ENCODE measurements around the gene VWDE.

Gene VWDE

GRCh38 chr7:12281038-12281437 lies 122.6 kb downstream of the VWDE start:
- no peak for DNase-seq
